ENCODE data around the gene MTCL1. TPM values are rescaled to one million over a fixed set of nuclear protein-coding genes. Genes with fewer than 3 reads are reported as not detected.
A peak's percentile ranks its signal among the peaks of the same experiment; 100 is the strongest.

MTCL1 gene
- 9.6 and 9.8 TPM in 2 replicates for total RNA-seq (2014; rRNA removed; shearing (Covaris generic))

- DNase-seq, result peak; percentile 23 to 44
- H3K9me3 ChIP-seq (replicated peaks), result no peaks in the 10 kb centered on the region
- peak within 1 kb of the TSS; percentile 74 for H3K4me3 ChIP-seq
- H3K4me1 ChIP-seq, result no peaks in the 10 kb centered on the region
- H3K27ac ChIP-seq, result peak within 1 kb of the TSS; percentile 20; the same call in 1 of the 2 replicates
- no peaks in the 10 kb centered on the region for H3K27me3 ChIP-seq
- H3K36me3 ChIP-seq, result no peaks in the 10 kb centered on the region
Observed at GRCh38 chr18:8705238-8705960, at the start of gene MTCL1. MTCL1 (plus strand) TSS chr18:8705556; CDS start chr18:8705661, 105 bp downstream.

DNA sequence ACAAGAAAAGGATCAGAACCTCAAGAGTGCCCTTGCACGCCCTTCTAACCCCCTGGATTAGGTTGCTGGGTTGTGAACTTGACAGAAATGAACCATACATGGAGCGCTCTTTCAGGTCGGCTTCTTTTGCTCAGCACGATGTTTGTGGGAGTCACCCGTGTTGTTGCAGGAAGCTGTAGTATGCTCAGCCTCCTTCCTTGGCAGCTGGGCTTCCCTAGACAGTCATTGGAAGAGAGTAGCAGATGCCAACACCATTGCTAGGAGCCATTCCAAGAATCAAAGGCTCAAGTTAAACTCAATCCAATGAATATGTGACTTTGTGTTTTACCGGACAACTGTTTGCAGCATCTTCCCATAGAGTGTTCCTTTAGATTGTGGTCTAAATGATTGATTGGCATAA is 49.1 kb upstream of the MTCL1 start:
- Histone ChIP-seq H3K36me3 (no peaks in the 10 kb centered on the region), H3K9me3 (replicated peaks) (no peaks in the 10 kb centered on the region), H3K4me3 (no peak overlapping the region), H3K27me3 (no peaks in the 10 kb centered on the region), H3K4me1 (no peaks in the 10 kb centered on the region), H3K27ac (no peak overlapping the region)
- no peak for DNase-seq

DNA sequence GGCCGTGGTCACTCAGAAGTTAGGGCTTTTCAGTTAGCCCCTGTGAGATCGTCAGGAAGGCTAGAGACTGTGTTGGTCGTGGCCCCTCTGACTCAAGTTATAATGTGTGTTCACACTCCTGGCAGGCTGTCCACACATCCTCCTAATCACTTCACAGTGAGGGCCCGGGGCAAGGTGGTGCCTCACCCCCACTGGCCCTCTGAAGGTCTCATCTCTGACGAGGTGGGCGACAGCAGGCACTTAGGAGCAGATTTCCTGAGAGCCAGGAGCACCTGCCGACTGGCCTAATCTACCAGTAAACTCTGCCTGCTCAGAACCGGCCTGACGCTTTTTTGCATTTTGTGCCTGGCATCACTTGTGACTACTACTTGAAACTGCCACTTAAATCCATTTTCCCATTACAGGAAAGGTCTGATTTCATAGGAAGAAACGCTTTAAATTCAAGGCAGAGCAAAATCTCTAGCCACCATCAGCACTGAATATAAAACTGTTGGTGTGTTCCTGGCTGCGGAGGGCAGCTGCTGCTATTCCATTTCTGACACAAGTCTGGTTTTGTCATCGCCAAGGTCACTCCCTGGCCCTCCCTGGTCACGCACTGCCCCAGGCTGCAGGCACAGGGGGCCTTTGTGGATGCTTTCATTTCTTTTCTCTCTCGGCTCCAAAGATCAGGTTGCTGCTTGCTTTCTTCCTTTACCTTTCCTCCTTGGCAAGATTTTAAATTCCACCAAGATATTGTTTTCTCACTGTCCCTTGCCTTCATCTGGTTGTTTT is 48.1 kb upstream of the MTCL1 start:
- DNase-seq, result no peak
- no peak overlapping the region for H3K4me3 ChIP-seq
- no peaks in the 10 kb centered on the region for H3K9me3 ChIP-seq (replicated peaks)
- no peaks in the 10 kb centered on the region for H3K36me3 ChIP-seq
- no peaks in the 10 kb centered on the region for H3K4me1 ChIP-seq
- no peak overlapping the region for H3K27ac ChIP-seq
- H3K27me3 ChIP-seq, result no peaks in the 10 kb centered on the region

GRCh38 chr18:8657873-8658470 is 47.4 kb upstream of the MTCL1 start:
- Histone ChIP-seq H3K4me3 (no peak overlapping the region), H3K9me3 (replicated peaks) (no peaks in the 10 kb centered on the region), H3K27ac (no peak overlapping the region), H3K36me3 (no peaks in the 10 kb centered on the region), H3K4me1 (no peaks in the 10 kb centered on the region), H3K27me3 (no peaks in the 10 kb centered on the region)
- DNase-seq, result no peak

- H3K27ac ChIP-seq, result no peak overlapping the region
- H3K36me3 ChIP-seq, result no peaks in the 10 kb centered on the region
- H3K4me1 ChIP-seq, result no peaks in the 10 kb centered on the region
- no peaks in the 10 kb centered on the region for H3K9me3 ChIP-seq (replicated peaks)
- no peak for DNase-seq
- H3K27me3 ChIP-seq, result no peaks in the 10 kb centered on the region
- H3K4me3 ChIP-seq, result no peak overlapping the region
Observed at GRCh38 chr18:8658858-8659485, 46.4 kb upstream of the MTCL1 start.

DNA sequence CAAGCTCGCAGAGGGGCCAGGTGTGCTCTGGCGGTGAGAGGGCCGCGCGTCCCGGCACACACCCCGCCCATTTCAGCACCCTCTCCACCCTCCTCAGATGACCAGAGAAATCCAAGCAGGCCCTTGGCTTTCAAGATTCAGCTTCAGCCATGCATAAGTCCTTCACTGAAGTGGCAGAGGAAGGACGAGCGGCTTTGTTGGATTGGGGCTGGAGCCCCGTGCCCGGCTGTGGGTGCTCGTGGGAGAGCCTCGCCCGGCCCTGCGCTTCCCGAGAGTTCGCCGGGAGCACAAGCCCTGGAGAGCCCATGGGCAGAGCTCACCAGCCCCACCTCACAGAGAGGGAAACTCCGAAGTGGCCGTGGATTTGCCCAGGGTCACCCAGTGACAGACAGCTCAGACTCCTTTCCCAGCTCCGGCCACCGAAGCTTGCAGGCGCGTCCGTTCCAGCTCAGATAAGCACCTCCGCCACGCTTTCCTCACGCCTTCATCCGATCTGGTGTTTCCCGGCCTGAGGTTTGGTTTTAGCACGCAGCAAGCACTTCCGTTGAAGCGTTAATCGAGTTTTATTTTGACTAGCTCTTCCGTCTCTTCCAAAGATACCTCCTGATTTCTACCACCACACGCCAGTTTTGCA is 45.6 kb upstream of the MTCL1 start:
- DNase-seq, result no peak
- no peaks in the 10 kb centered on the region for H3K36me3 ChIP-seq
- no peaks in the 10 kb centered on the region for H3K9me3 ChIP-seq (replicated peaks)
- H3K27me3 ChIP-seq, result no peaks in the 10 kb centered on the region
- no peak overlapping the region for H3K4me3 ChIP-seq
- H3K27ac ChIP-seq, result no peak overlapping the region
- H3K4me1 ChIP-seq, result no peaks in the 10 kb centered on the region

- H3K36me3 ChIP-seq, result no peaks in the 10 kb centered on the region
Observed at GRCh38 chr18:8660316-8660715, 45.0 kb upstream of the MTCL1 start.

DNA sequence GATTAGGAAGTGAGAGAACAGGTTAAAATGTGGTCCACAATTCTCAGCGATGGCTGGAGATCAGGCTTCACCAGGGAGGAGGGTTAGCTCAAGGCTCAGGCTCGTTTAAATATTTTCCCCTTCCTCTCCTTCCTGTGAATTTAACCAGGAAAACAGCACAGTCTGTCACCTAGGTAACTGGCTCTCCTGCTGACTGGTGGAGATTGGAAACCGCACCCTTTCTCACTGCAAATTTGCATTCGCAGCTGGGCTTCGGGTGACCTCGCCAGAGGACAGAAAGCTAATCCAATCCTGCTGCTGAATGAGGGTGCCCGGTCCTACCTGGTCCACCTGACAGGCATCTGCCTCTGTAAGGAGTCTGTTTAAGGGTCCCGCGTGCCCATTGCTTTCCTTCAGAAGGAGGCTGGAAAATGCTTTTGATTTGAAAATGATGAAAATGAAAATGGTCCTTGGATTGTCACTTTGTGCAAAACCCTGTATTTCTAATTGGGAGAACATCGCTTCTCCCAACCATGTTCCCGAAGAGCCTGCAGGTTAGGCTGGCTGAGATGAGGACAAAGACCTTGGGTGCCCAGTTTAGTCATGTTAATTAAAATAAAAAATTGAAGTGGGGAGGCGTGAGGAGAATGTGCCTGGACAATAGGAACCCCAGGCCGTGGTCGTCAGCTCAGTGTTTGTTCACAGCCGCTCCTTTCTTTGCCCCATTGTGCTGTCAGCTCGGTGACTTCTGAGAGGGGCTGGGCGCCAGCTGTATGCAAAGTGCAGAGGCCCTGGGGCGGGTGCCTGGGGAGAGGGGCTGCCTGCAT is 43.4 kb upstream of the MTCL1 start:
- Histone ChIP-seq H3K9me3 (replicated peaks) (no peaks in the 10 kb centered on the region), H3K4me3 (no peak overlapping the region), H3K36me3 (no peaks in the 10 kb centered on the region), H3K27ac (no peak overlapping the region), H3K4me1 (no peaks in the 10 kb centered on the region), H3K27me3 (no peaks in the 10 kb centered on the region)
- no peak for DNase-seq

More at GRCh38 chr18:8660316-8660715, 45.0 kb upstream of the MTCL1 start:
- H3K4me3 ChIP-seq, result no peak overlapping the region
- no peak overlapping the region for H3K27ac ChIP-seq
- no peaks in the 10 kb centered on the region for H3K4me1 ChIP-seq
- no peaks in the 10 kb centered on the region for H3K27me3 ChIP-seq
- H3K9me3 ChIP-seq (replicated peaks), result no peaks in the 10 kb centered on the region
- no peak for DNase-seq

GRCh38 chr18:8662560-8663255 is 42.6 kb upstream of the MTCL1 start:
- H3K27me3 ChIP-seq, result no peaks in the 10 kb centered on the region
- no peaks in the 10 kb centered on the region for H3K9me3 ChIP-seq (replicated peaks)
- no peak overlapping the region for H3K4me3 ChIP-seq
- no peak for DNase-seq
- no peak overlapping the region for H3K27ac ChIP-seq
- no peaks in the 10 kb centered on the region for H3K36me3 ChIP-seq
- no peaks in the 10 kb centered on the region for H3K4me1 ChIP-seq

- H3K4me3 ChIP-seq, result no peak overlapping the region
- H3K9me3 ChIP-seq (replicated peaks), result no peaks in the 10 kb centered on the region
- no peaks in the 10 kb centered on the region for H3K27me3 ChIP-seq
- no peak for DNase-seq
- H3K27ac ChIP-seq, result no peak overlapping the region
- no peaks in the 10 kb centered on the region for H3K36me3 ChIP-seq
- H3K4me1 ChIP-seq, result no peaks in the 10 kb centered on the region
Observed at GRCh38 chr18:8667846-8668245, 37.5 kb upstream of the MTCL1 start.

DNA sequence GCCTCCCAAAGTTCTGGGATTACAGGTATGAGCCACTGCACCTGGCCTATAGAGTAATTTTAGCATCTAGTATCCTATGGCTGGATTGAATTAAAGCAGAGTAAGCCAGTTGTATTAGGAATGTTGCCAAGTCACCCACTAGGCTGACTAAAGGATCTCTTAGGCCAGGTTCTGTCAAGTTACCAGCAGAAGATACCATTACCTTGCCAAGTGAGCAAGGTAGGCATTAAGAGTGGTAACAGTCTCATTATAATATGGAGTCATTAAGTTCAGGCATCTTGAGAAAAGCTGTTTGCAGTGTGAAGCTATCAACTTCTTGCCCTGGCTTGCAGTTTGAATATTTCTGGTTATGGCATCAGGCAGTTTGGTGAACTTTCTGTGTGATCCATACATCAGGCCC is 37.0 kb upstream of the MTCL1 start:
- H3K9me3 ChIP-seq (replicated peaks), result no peaks in the 10 kb centered on the region
- no peaks in the 10 kb centered on the region for H3K27me3 ChIP-seq
- no peaks in the 10 kb centered on the region for H3K36me3 ChIP-seq
- H3K27ac ChIP-seq, result no peak overlapping the region
- no peaks in the 10 kb centered on the region for H3K4me1 ChIP-seq
- DNase-seq, result no peak
- no peak overlapping the region for H3K4me3 ChIP-seq

GRCh38 chr18:8669571-8669970 is 35.8 kb upstream of the MTCL1 start:
- no peaks in the 10 kb centered on the region for H3K36me3 ChIP-seq
- DNase-seq, result no peak
- no peaks in the 10 kb centered on the region for H3K4me1 ChIP-seq
- H3K9me3 ChIP-seq (replicated peaks), result no peaks in the 10 kb centered on the region
- no peaks in the 10 kb centered on the region for H3K27me3 ChIP-seq
- H3K27ac ChIP-seq, result no peak overlapping the region
- no peak overlapping the region for H3K4me3 ChIP-seq
